ENCODE results near the gene COA1.

DNA sequence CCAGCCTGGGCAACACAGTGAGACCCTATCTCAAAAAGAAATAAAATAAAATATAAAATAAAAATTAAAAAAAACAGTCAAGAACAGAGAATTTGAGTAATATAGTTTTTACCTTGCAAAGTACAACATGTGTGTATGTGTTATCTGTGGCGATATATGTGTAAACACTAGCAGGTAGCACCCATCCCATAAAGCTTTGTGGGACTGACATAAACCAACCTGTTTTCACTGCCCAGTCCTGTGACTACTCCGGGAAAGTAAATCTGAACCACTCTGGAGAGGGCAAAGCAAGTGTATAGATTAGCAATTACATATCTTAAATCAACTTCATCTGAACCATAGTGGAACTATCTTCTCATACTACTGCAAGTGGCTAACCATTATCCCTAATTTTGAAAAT, 72.3 kb downstream of the COA1 start:
- TF ChIP-seq, protein P1, sequence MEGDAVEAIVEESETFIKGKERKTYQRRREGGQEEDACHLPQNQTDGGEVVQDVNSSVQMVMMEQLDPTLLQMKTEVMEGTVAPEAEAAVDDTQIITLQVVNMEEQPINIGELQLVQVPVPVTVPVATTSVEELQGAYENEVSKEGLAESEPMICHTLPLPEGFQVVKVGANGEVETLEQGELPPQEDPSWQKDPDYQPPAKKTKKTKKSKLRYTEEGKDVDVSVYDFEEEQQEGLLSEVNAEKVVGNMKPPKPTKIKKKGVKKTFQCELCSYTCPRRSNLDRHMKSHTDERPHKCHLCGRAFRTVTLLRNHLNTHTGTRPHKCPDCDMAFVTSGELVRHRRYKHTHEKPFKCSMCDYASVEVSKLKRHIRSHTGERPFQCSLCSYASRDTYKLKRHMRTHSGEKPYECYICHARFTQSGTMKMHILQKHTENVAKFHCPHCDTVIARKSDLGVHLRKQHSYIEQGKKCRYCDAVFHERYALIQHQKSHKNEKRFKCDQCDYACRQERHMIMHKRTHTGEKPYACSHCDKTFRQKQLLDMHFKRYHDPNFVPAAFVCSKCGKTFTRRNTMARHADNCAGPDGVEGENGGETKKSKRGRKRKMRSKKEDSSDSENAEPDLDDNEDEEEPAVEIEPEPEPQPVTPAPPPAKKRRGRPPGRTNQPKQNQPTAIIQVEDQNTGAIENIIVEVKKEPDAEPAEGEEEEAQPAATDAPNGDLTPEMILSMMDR (optimal IDR thresholded peaks at IDR 0.05 in 1 of 3, IDR thresholded peaks at IDR 0.05 in 1 of 3, conservative IDR thresholded peaks at IDR 0.05 in 1 of 3; ENCODE audit: extremely low read depth in 1 of 3, insufficient read depth in 2 of 3, low read length in 3 of 3), result no peak
- TF ChIP-seq EZH2 (IDR thresholded peaks at IDR 0.05; ENCODE audit: low read length), result no peak
